Neural cell (in vitro differentiated cells): ENCODE measurements around the gene CAPS. TPM values are rescaled to one million over a fixed set of nuclear protein-coding genes. Genes with fewer than 3 reads are reported as not detected.

Experiments
- H2AFZ ChIP-seq: fragments of 200-600, 300-800 bp; sonication (generic), shearing (Covaris generic); 2 replicates; pipeline ENCODE4 v1.6.0; 2014; ENCODE audit warnings: low read depth, mild to moderate bottlenecking, antibody characterized with exemption, low read length, moderate library complexity
- H3F3A ChIP-seq: fragments of 200-600 bp; shearing (Covaris generic); 2 replicates; pipeline ENCODE4 v1.6.1; 2016; ENCODE audit warnings: mild to moderate bottlenecking, moderate library complexity, mixed read lengths, antibody characterized with exemption, low read length; ENCODE audit not compliant: insufficient read depth, poor library complexity, severe bottlenecking
- H3K27ac ChIP-seq: fragments of 200-600, 300-800 bp; sonication (generic), shearing (Covaris generic); 2 replicates; pipeline ENCODE4 v1.5.1; 2014; ENCODE audit warnings: mild to moderate bottlenecking, low read length, moderate library complexity
- H3K27me3 ChIP-seq: fragments of 300-800, 200-600 bp; sonication (generic), shearing (Covaris generic); 2 replicates; pipeline ENCODE4 v1.6.0; 2014; ENCODE audit warnings: mild to moderate bottlenecking, low read depth, low read length, moderate library complexity; ENCODE audit not compliant: insufficient read depth
- H3K36me3 ChIP-seq: fragments of 300-800, 200-600 bp; sonication (generic), shearing (Covaris generic); 2 replicates; pipeline ENCODE4 v1.5.1; 2014; ENCODE audit warnings: mild to moderate bottlenecking, antibody characterized with exemption, low read length, moderate library complexity; ENCODE audit not compliant: insufficient read depth
- H3K4me2 ChIP-seq: fragments of 300-800, 200-600 bp; sonication (generic), shearing (Covaris generic); 2 replicates; pipeline ENCODE4 v1.6.0; 2014; ENCODE audit warnings: mild to moderate bottlenecking, low read length
- H3K4me3 ChIP-seq: fragments of 300-800, 200-600 bp; sonication (generic), shearing (Covaris generic); 2 replicates; pipeline ENCODE4 v1.5.1; 2014; ENCODE audit warnings: mild to moderate bottlenecking, low read length, moderate library complexity
- H3K79me2 ChIP-seq: fragments of 200-600 bp; shearing (Covaris generic); replicated peaks from 2 replicates; pipeline ENCODE4 v1.6.0; 2014; ENCODE audit warnings: mild to moderate bottlenecking, low read length, moderate library complexity; ENCODE audit not compliant: insufficient read depth
- H3K9ac ChIP-seq: fragments of 300-800, 200-600 bp; sonication (generic), shearing (Covaris generic); 2 replicates; pipeline ENCODE4 v1.6.1; 2016; ENCODE audit warnings: mild to moderate bottlenecking, low read length, mixed read lengths
- H3K9me2 ChIP-seq: fragments of 200-600 bp; shearing (Covaris generic); 2 replicates; pipeline ENCODE4 v1.6.1; 2016; ENCODE audit warnings: mild to moderate bottlenecking, low read length, mixed read lengths; ENCODE audit not compliant: insufficient read depth
- H3K9me3 ChIP-seq: fragments of 200-600, 300-800 bp; sonication (generic), shearing (Covaris generic); 2 replicates; pipeline ENCODE4 v1.6.1; 2016; ENCODE audit warnings: mild to moderate bottlenecking, mixed run types, low read length, moderate library complexity, mixed read lengths
- H4K20me1 ChIP-seq: fragments of 200-600 bp; shearing (Covaris generic); 2 replicates; pipeline ENCODE4 v1.6.1; 2016; ENCODE audit warnings: mild to moderate bottlenecking, mixed run types; ENCODE audit not compliant: insufficient read depth
- CTCF ChIP-seq: fragments of 450-650 bp; IDR thresholded peaks from 2 replicates; pipeline ENCODE4 v1.5.1; 2014; ENCODE audit warnings: antibody characterized with exemption, mild to moderate bottlenecking, moderate library complexity; ENCODE audit not compliant: poor library complexity, severe bottlenecking
- EP300 ChIP-seq: fragments of 450-650 bp; conservative IDR thresholded peaks from 2 replicates; pipeline ENCODE4 v1.6.1; 2014; ENCODE audit warnings: antibody characterized with exemption, mild to moderate bottlenecking, moderate library complexity; ENCODE audit not compliant: poor library complexity, severe bottlenecking
- EZH2 ChIP-seq: fragments of 200-600, 300-800 bp; shearing (Covaris generic), sonication (generic); IDR thresholded peaks from 2 replicates; pipeline ENCODE4 v1.6.1; 2014; ENCODE audit warnings: antibody characterized with exemption, low read length, borderline replicate concordance, mild to moderate bottlenecking; ENCODE audit not compliant: insufficient read depth, poor library complexity, severe bottlenecking
- MXI1 ChIP-seq: fragments of 450-650 bp; conservative IDR thresholded peaks from 2 replicates; pipeline ENCODE4 v1.6.1; 2014; ENCODE audit warnings: antibody characterized with exemption, mild to moderate bottlenecking; ENCODE audit not compliant: poor library complexity, severe bottlenecking
- POLR2AphosphoS5 ChIP-seq: IDR thresholded peaks from 2 replicates; pipeline ENCODE4 v1.6.1; 2012
- RAD21 ChIP-seq: fragments of 450-650 bp; conservative IDR thresholded peaks from 2 replicates; pipeline ENCODE4 v1.6.1; 2014; ENCODE audit warnings: antibody characterized with exemption, mild to moderate bottlenecking, moderate library complexity
- REST ChIP-seq: IDR thresholded peaks from 2 replicates; pipeline ENCODE4 v1.6.1; 2012; ENCODE audit warnings: borderline replicate concordance
- SMC3 ChIP-seq: fragments of 450-650 bp; conservative IDR thresholded peaks from 2 replicates; pipeline ENCODE4 v1.6.1; 2014; ENCODE audit warnings: antibody characterized with exemption, mild to moderate bottlenecking, moderate library complexity; ENCODE audit not compliant: poor library complexity
- TAF1 ChIP-seq: IDR thresholded peaks from 2 replicates; pipeline ENCODE4 v1.6.1; 2012; ENCODE audit warnings: low read depth
- polyA plus RNA-seq: library from polyadenylated mRNA; depleted of rRNA; stranded (reverse); fragments of >200 nt; gene quantifications from 2 replicates; pipeline ENCODE4 v1.2.3, GENCODE V29; 2014

The CAPS gene
- polyA plus RNA-seq, 1 donor from 2014 or later: 10.5 TPM

GRCh38 chr19:5937550-5937949 lies 23.5 kb downstream of the CAPS start:
- H3K9me3 ChIP-seq: no peaks in the 10 kb centered on the region
- no peak for TF ChIP-seq CTCF
- no peak for TF ChIP-seq RAD21
- TF ChIP-seq REST: no peak
- TF ChIP-seq POLR2AphosphoS5: no peak
- TF ChIP-seq EZH2: no peak
- no peak for TF ChIP-seq SMC3
- TF ChIP-seq TAF1: no peak
- no peak overlapping the region for H3K9ac ChIP-seq
- H4K20me1 ChIP-seq: no peaks in the 10 kb centered on the region
- H3K27me3 ChIP-seq: no peaks in the 10 kb centered on the region
- no peaks in the 10 kb centered on the region for H3K36me3 ChIP-seq
- H3K4me2 ChIP-seq: no peak overlapping the region
- no peaks in the 10 kb centered on the region for H3K9me2 ChIP-seq
- no peak overlapping the region for H3K4me3 ChIP-seq
- no peak overlapping the region for H3K27ac ChIP-seq
- H3K79me2 ChIP-seq: peaks cover 4% of the 10 kb centered on the region
- H3F3A ChIP-seq: no peaks in the 10 kb centered on the region
- H2AFZ ChIP-seq: no peak overlapping the region

- Histone ChIP-seq H3F3A (no peaks in the 10 kb centered on the region), H3K79me2 (peaks cover 8% of the 10 kb centered on the region), H3K4me2 (no peak overlapping the region), H3K9me2 (no peaks in the 10 kb centered on the region), H2AFZ (no peak overlapping the region), H3K9me3 (no peaks in the 10 kb centered on the region), H3K36me3 (no peaks in the 10 kb centered on the region), H3K9ac (no peak overlapping the region), H3K4me3 (no peak overlapping the region), H3K27me3 (no peaks in the 10 kb centered on the region), H3K27ac (no peak overlapping the region), H4K20me1 (no peaks in the 10 kb centered on the region)
- TF ChIP-seq EP300: no peak
- TF ChIP-seq MXI1: no peak
- no peak for TF ChIP-seq RAD21
- TF ChIP-seq SMC3: no peak
- no peak for TF ChIP-seq POLR2AphosphoS5
- no peak for TF ChIP-seq EZH2
- TF ChIP-seq REST: no peak
- TF ChIP-seq CTCF: no peak
- no peak for TF ChIP-seq TAF1
These were observed 26.5 kb downstream of the CAPS start for GRCh38 chr19:5940260-5941208.
